ENCODE results near the gene PHTF2. TPM values are rescaled to one million over a fixed set of nuclear protein-coding genes. Genes with fewer than 3 reads are reported as not detected.

The PHTF2 gene
- polyA plus RNA-seq, 3 donors: 10.1 to 34.3 (median 10.3) TPM

- Mint-ChIP-seq H3K4me3 (no peak overlapping the region), H3K27me3 (ENCODE audit: low read depth in 3 of 3) (peaks cover 0 to 2% (median 0%) of the 10 kb centered on the region in 3 donors), H3K36me3 (peaks cover 13 to 18% of the 10 kb centered on the region in 2 donors), H3K4me1 (peaks cover 13% of the 10 kb centered on the region), H3K9me3 (peaks cover 0 to 3% (median 0%) of the 10 kb centered on the region in 7 donors), H3K27ac (no peak overlapping the region)
- intact Hi-C loops (cut with micrococcal nuclease): no loop called here
- WGBS (ENCODE audit: insufficient coverage): no CpG with 5 or more reads among the region's 7 CpGs
- Histone ChIP-seq H2AFZ (ENCODE audit: insufficient read depth, low read depth, low read length, poor library complexity, severe bottlenecking) (no peak overlapping the region), H3K27me3 (ENCODE audit: control insufficient read depth in 2 of 2, insufficient read depth in 2 of 2, low read length in 2 of 2) (no peaks in the 10 kb centered on the region), H3K4me2 (replicated peaks; ENCODE audit: extremely low read depth, low read length, poor library complexity, severe bottlenecking) (no peak overlapping the region), H3K4me1 (ENCODE audit: control insufficient read depth in 1 of 2, insufficient read depth in 2 of 2, low read length in 2 of 2) (no peaks in the 10 kb centered on the region), H4K20me1 (ENCODE audit: insufficient read depth, low read length) (peaks cover 21% of the 10 kb centered on the region), H3K4me3 (replicated peaks in 1 of 3; ENCODE audit: low read depth in 2 of 3, low read length in 3 of 3) (no peak overlapping the region), H3K79me2 (ENCODE audit: insufficient read depth, low read length) (peaks cover 29% of the 10 kb centered on the region), H3K36me3 (replicated peaks in 1 of 2; ENCODE audit: control insufficient read depth in 1 of 2, insufficient read depth in 2 of 2, low read length in 2 of 2) (peaks cover 3 to 14% of the 10 kb centered on the region in 2 donors), H3K27ac (ENCODE audit: low read depth in 1 of 2, low read length in 2 of 2) (no peak overlapping the region), H3K9ac (ENCODE audit: insufficient read depth, low read length, poor library complexity, severe bottlenecking) (no peak overlapping the region), H3K9me3 (replicated peaks in 1 of 2; ENCODE audit: control insufficient read depth in 1 of 2, insufficient read depth in 1 of 2, low read length in 2 of 2) (no peaks in the 10 kb centered on the region)
- no peak for DNase-seq
- TF ChIP-seq CTCF (IDR thresholded peaks at IDR 0.05): no peak
Measured at GRCh38 chr7:77859343-77859742, 60.8 kb downstream of the PHTF2 start.

GRCh38 chr7:77862691-77863090 is 64.1 kb downstream of the PHTF2 start:
- intact Hi-C loops (cut with micrococcal nuclease): no loop called here
- Mint-ChIP-seq H3K36me3 (peaks cover 2 to 5% of the 10 kb centered on the region in 2 donors), H3K27ac (no peak overlapping the region), H3K9me3 (no peaks in the 10 kb centered on the region), H3K4me3 (no peak overlapping the region), H3K4me1 (peaks cover 22% of the 10 kb centered on the region), H3K27me3 (ENCODE audit: low read depth in 3 of 3) (no peaks in the 10 kb centered on the region)
- no peaks in the 10 kb centered on the region for H3K9me3 ChIP-seq (replicated peaks in 1 of 2; ENCODE audit: control insufficient read depth in 1 of 2, insufficient read depth in 1 of 2, low read length in 2 of 2)
- H3K4me3 ChIP-seq (replicated peaks in 1 of 3; ENCODE audit: low read depth in 2 of 3, low read length in 3 of 3): no peak overlapping the region
- H3K79me2 ChIP-seq (ENCODE audit: insufficient read depth, low read length): peaks cover 28% of the 10 kb centered on the region
- WGBS (ENCODE audit: insufficient coverage): no CpG with 5 or more reads among the region's 1 CpG
- no peak overlapping the region for H3K9ac ChIP-seq (ENCODE audit: insufficient read depth, low read length, poor library complexity, severe bottlenecking)
- no peak overlapping the region for H3K4me2 ChIP-seq (replicated peaks; ENCODE audit: extremely low read depth, low read length, poor library complexity, severe bottlenecking)
- H3K36me3 ChIP-seq (replicated peaks in 1 of 2; ENCODE audit: control insufficient read depth in 1 of 2, insufficient read depth in 2 of 2, low read length in 2 of 2): no peaks in the 10 kb centered on the region
- no peak overlapping the region for H3K27ac ChIP-seq (ENCODE audit: low read depth in 1 of 2, low read length in 2 of 2)
- TF ChIP-seq CTCF (IDR thresholded peaks at IDR 0.05): no peak
- peaks cover 3 to 12% of the 10 kb centered on the region in 2 donors for H3K4me1 ChIP-seq (ENCODE audit: control insufficient read depth in 1 of 2, insufficient read depth in 2 of 2, low read length in 2 of 2)
- H2AFZ ChIP-seq (ENCODE audit: insufficient read depth, low read depth, low read length, poor library complexity, severe bottlenecking): no peak overlapping the region
- no peak for DNase-seq
- peaks cover 14% of the 10 kb centered on the region for H4K20me1 ChIP-seq (ENCODE audit: insufficient read depth, low read length)
- H3K27me3 ChIP-seq (ENCODE audit: control insufficient read depth in 2 of 2, insufficient read depth in 2 of 2, low read length in 2 of 2): no peaks in the 10 kb centered on the region

Measured in CD14-positive monocyte (primary cell).